Osteocyte (in vitro differentiated cells): Measurements from ENCODE around the gene GLTPD2. TPM values are rescaled to one million over a fixed set of nuclear protein-coding genes. Genes with fewer than 3 reads are reported as not detected.
A peak's percentile ranks its signal among the peaks of the same experiment; 100 is the strongest.

Experiments
- DNase-seq: peaks from one replicate; pipeline ENCODE4 v3.0.0; 2021; ENCODE audit warnings: mixed read lengths; ENCODE audit not compliant: unreplicated experiment; ENCODE audit errors: extremely low spot score
- H3K27ac Mint-ChIP-seq: one replicate; pipeline ENCODE4 v1.8.0; 2021; ENCODE audit warnings: mild to moderate bottlenecking, mixed read lengths; ENCODE audit not compliant: unreplicated experiment
- H3K27me3 Mint-ChIP-seq: one replicate; pipeline ENCODE4 v1.8.0; 2021; ENCODE audit warnings: mixed read lengths; ENCODE audit not compliant: unreplicated experiment
- H3K36me3 Mint-ChIP-seq: one replicate; pipeline ENCODE4 v1.8.0; 2021; ENCODE audit warnings: mixed read lengths; ENCODE audit not compliant: unreplicated experiment
- H3K4me1 Mint-ChIP-seq: one replicate; pipeline ENCODE4 v1.8.0; 2021; ENCODE audit warnings: mixed read lengths; ENCODE audit not compliant: unreplicated experiment
- H3K4me3 Mint-ChIP-seq: one replicate; pipeline ENCODE4 v1.8.0; 2021; ENCODE audit warnings: mild to moderate bottlenecking, moderate library complexity, mixed read lengths; ENCODE audit not compliant: unreplicated experiment
- H3K9me3 Mint-ChIP-seq: one replicate; pipeline ENCODE4 v1.8.0; 2021; ENCODE audit warnings: mixed read lengths; ENCODE audit not compliant: unreplicated experiment
- total RNA-seq: library from RNA; stranded (reverse); gene quantifications from 2 replicates; pipeline ENCODE4 v1.2.1, GENCODE V29; 2021
- TF ChIP-seq, protein P1 (sequence below): fragments of 200-600 bp; sonication (generic); IDR thresholded peaks from 2 replicates; pipeline ENCODE4 v1.5.0; 2021; ENCODE audit warnings: antibody characterized with exemption, mild to moderate bottlenecking, moderate library complexity

Gene GLTPD2
- total RNA-seq, 1 donor from 2014 or later = not detected

DNA sequence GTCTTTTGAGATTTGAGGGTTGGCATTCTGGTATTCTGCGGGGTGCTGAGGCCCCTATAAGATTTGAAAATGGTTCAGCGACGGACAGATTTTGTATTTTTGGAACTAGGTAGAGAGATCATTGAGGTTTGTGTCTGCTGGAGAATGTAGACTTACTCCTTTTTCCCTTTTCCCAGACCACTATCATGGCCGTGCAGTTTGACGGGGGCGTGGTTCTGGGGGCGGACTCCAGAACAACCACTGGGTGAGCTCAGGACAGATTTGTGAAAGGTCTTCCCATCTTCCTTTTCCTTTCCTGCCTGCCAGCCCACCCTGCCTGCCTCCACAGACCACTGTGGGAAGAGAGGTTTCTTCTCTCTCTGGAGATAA, 7.8 kb downstream of the GLTPD2 start:
- Mint-ChIP-seq H3K9me3 (no peaks in the 10 kb centered on the region), H3K27ac (peak overlapping the region; percentile 97), H3K36me3 (peaks cover 5% of the 10 kb centered on the region), H3K4me3 (peak overlapping the region; percentile 99), H3K4me1 (peaks cover 10% of the 10 kb centered on the region), H3K27me3 (peaks cover 3% of the 10 kb centered on the region)
- no peak for DNase-seq
- TF ChIP-seq, protein P1, sequence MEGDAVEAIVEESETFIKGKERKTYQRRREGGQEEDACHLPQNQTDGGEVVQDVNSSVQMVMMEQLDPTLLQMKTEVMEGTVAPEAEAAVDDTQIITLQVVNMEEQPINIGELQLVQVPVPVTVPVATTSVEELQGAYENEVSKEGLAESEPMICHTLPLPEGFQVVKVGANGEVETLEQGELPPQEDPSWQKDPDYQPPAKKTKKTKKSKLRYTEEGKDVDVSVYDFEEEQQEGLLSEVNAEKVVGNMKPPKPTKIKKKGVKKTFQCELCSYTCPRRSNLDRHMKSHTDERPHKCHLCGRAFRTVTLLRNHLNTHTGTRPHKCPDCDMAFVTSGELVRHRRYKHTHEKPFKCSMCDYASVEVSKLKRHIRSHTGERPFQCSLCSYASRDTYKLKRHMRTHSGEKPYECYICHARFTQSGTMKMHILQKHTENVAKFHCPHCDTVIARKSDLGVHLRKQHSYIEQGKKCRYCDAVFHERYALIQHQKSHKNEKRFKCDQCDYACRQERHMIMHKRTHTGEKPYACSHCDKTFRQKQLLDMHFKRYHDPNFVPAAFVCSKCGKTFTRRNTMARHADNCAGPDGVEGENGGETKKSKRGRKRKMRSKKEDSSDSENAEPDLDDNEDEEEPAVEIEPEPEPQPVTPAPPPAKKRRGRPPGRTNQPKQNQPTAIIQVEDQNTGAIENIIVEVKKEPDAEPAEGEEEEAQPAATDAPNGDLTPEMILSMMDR = no peak

DNA sequence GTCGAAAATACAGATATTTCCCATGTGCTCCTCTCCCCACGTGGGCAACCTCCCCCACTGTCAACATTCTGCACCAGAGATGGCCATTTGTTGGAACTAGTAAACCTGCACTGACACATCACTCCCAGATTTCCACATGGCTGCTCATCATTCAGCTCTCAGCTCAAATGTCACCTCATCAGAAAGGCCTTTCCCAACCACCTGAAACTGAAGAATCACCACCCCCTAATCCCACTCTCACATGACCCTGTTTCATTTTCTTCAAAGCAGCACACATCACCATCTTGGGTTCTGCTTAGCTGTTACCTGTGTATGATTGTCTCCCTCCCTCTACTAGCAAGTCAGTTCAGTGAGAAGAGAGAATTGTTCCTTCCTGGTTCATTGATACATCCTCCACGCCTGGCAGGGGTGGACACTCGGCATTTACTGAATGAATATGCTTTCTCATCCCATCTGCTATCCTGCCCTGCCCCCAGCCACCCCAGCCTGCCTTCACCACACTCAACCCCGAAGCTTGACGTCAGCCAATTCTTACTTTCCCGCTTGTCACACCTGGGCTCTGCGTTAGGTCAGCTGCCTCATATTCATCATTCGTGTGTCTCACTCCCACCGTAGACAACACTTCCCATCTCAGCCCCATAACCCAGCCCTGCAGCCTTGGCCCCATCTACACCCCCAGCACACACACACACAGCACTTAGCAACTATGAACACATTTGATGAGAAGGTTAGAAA, 11.9 kb downstream of the GLTPD2 start:
- DNase-seq = no peak

DNA sequence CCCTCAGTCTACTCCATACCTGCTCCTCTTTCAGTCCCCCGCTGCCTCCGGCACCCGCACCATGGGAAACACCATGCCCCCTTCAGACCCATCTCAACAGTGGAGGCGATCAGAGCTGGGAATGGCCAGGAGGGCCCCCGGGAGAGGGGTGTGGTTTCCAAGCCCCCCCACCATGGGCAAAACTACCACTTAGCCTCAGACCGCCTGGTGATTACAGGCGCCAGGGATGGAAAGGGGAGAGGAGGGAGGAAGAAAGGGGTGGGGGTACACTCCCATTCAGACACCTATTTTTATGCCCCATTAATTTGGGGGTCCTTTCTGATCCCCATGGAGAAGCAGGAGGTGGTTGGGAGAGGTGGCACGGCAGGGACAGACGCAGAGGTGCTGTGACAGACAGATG, 13.5 kb downstream of the GLTPD2 start, which contains the start of gene C17orf114:
TSS of gene C17orf114 (minus strand) at position 101 of the 400 bp plus-strand sequence.
- Mint-ChIP-seq H3K4me3 (no peak within 1 kb of the TSS), H3K4me1 (peaks cover 6% of the 10 kb centered on the region), H3K27me3 (no peaks in the 10 kb centered on the region), H3K27ac (no peak within 1 kb of the TSS), H3K36me3 (peaks cover 5% of the 10 kb centered on the region), H3K9me3 (no peaks in the 10 kb centered on the region)
- DNase-seq = no peak
- TF ChIP-seq, protein P1 = no peak

More for the DNA sequence above, 11.9 kb downstream of the GLTPD2 start:
- no peaks in the 10 kb centered on the region for H3K27me3 Mint-ChIP-seq
- TF ChIP-seq, protein P1 = no peak
- no peak overlapping the region for H3K27ac Mint-ChIP-seq
- no peaks in the 10 kb centered on the region for H3K9me3 Mint-ChIP-seq
- no peak overlapping the region for H3K4me3 Mint-ChIP-seq
- peaks cover 10% of the 10 kb centered on the region for H3K4me1 Mint-ChIP-seq
- H3K36me3 Mint-ChIP-seq = peaks cover 5% of the 10 kb centered on the region

DNA sequence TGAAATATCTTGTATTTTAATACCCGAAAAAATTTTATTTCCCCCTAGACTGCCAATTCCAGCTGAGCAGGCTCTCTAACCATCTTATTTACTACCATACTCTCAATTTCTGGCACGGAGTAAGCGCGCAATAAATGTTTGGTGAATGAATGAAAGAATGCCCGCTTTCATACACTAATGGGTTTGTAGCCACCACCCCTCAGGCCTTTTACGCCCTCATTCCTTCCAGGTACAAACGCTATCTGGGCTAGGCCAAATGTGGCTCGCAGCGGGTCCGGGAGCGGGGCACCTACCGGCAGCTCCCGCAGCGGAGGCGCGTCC, 17.7 kb downstream of the GLTPD2 start:
- H3K9me3 Mint-ChIP-seq = no peaks in the 10 kb centered on the region
- H3K4me3 Mint-ChIP-seq = peak overlapping the region; percentile 67
- TF ChIP-seq, protein P1 = no peak
- no peak overlapping the region for H3K27ac Mint-ChIP-seq
- no peaks in the 10 kb centered on the region for H3K27me3 Mint-ChIP-seq
- peaks cover 21% of the 10 kb centered on the region for H3K4me1 Mint-ChIP-seq
- peaks cover 8% of the 10 kb centered on the region for H3K36me3 Mint-ChIP-seq
- no peak for DNase-seq

DNA sequence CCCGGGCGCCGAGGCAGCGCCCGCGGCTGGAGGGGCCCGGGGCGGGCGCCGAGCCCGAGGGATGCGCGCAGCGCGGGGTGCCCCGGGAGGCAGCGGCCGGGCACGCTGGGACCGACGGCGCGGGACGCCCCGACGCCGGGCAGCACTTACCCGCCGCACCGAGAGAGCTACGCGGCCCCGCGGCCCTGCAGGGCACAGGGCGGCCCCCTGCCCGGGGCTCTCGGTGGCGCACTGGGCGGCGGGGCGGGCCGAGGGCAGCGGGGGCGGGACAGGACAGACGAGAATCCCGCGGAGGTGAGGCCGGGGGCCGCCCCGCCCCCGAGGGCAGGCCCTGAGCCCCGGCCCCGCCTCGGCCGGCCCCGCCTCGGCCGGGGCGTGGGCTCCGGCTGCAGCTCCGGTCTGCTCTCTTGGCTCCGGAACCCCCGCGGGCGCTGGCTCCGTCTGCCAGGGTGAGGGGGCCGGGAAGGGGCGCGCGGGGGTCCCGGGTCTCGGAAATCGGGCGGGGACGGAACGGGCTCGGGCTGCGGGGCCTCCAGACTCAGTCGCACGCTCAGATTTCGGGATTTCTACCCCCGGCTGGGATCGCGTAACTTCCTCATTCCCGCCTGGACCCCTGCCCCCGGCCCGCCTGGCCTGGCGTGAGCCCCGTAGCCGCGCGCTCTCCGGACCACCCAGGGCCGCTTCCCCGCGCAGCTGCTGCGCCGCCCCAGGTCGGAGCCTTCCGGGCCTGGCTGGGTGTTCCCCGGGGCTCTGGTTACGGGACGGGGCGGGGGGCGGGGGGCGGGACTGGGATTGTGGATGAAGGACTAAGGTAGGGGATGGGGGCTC, 18.2 kb downstream of the GLTPD2 start, which contains the start of gene PLD2:
TSS of gene PLD2 (plus strand) at position 376 of the 828 bp plus-strand sequence. CDS start 621 bp downstream, outside the sequence.
- DNase-seq = peak; percentile 91
- Mint-ChIP-seq H3K36me3 (peaks cover 10% of the 10 kb centered on the region), H3K4me3 (peak within 1 kb of the TSS; percentile 79), H3K4me1 (peaks cover 21% of the 10 kb centered on the region), H3K9me3 (no peaks in the 10 kb centered on the region), H3K27ac (peak within 1 kb of the TSS; percentile 44), H3K27me3 (no peaks in the 10 kb centered on the region)
- TF ChIP-seq, protein P1 = no peak
